HG02970 (cell line): ENCODE measurements around the gene ZNF618.

Experiments used
- ATAC-seq: cut with Tn5 transposase; IDR thresholded peaks from one replicate; pipeline ENCODE4 v1.9.1; 2021; ENCODE audit warnings: mild to moderate bottlenecking, moderate library complexity, moderate number of reproducible peaks; ENCODE audit not compliant: unreplicated experiment, low FRiP score

The ZNF618 gene, protein sequence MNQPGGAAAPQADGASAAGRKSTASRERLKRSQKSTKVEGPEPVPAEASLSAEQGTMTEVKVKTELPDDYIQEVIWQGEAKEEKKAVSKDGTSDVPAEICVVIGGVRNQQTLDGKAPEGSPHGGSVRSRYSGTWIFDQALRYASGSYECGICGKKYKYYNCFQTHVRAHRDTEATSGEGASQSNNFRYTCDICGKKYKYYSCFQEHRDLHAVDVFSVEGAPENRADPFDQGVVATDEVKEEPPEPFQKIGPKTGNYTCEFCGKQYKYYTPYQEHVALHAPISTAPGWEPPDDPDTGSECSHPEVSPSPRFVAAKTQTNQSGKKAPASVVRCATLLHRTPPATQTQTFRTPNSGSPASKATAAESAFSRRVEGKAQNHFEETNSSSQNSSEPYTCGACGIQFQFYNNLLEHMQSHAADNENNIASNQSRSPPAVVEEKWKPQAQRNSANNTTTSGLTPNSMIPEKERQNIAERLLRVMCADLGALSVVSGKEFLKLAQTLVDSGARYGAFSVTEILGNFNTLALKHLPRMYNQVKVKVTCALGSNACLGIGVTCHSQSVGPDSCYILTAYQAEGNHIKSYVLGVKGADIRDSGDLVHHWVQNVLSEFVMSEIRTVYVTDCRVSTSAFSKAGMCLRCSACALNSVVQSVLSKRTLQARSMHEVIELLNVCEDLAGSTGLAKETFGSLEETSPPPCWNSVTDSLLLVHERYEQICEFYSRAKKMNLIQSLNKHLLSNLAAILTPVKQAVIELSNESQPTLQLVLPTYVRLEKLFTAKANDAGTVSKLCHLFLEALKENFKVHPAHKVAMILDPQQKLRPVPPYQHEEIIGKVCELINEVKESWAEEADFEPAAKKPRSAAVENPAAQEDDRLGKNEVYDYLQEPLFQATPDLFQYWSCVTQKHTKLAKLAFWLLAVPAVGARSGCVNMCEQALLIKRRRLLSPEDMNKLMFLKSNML

GRCh38 chr9:113876151-113876992, at the start of gene ZNF618:
Gene ZNF618, plus strand, starts transcription at chr9:113876309. Its CDS starts 72 bp downstream, at chr9:113876381.
- no peak for ATAC-seq

- ATAC-seq, result no peak
Measured at GRCh38 chr9:113828221-113828620, 47.9 kb upstream of the ZNF618 start.

DNA sequence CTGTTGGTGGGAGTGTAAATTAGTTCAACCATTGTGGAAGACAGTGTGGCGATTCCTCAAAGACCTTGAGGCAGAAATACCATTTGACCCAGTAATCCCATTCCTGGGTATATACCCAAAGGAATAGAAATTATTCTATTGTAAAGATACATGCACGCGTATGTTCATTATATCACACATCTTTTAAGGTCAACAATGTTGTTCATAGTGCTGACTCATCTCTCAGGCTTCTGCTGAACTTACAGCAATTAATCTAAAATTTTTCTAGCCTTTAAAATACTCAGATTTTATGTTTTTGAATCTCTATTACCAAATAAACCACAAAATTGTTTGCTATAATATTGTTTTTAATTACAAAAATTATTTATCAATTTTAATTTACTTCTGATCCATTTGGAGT, 38.8 kb upstream of the ZNF618 start:
- no peak for ATAC-seq

DNA sequence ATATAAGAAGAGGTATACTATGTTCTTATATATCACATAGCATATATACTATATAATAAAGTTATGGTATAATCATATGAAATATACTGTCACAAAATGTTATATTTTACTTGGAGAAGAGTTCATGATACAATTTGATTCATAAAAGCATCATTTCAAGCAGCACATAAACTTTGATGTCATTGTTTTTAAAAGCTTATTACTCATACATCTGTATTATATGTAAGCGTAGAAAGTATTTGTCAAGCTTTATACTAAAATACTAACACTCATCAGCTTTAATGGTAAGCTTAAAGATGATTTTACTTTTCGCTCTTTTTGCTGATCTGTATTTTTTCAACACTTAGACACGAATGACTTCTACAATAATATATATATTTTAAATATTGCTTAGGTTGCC, 34.0 kb upstream of the ZNF618 start:
- no peak for ATAC-seq

- no peak for ATAC-seq
Measured at GRCh38 chr9:113844466-113844865, 31.6 kb upstream of the ZNF618 start.

- no peak for ATAC-seq
Measured at GRCh38 chr9:113851359-113851758, 24.8 kb upstream of the ZNF618 start.

- ATAC-seq, result no peak
Measured at GRCh38 chr9:113851873-113852272, 24.2 kb upstream of the ZNF618 start.

GRCh38 chr9:113853333-113853732, 22.8 kb upstream of the ZNF618 start:
- no peak for ATAC-seq

GRCh38 chr9:113854310-113854709, 21.8 kb upstream of the ZNF618 start:
- ATAC-seq, result no peak

DNA sequence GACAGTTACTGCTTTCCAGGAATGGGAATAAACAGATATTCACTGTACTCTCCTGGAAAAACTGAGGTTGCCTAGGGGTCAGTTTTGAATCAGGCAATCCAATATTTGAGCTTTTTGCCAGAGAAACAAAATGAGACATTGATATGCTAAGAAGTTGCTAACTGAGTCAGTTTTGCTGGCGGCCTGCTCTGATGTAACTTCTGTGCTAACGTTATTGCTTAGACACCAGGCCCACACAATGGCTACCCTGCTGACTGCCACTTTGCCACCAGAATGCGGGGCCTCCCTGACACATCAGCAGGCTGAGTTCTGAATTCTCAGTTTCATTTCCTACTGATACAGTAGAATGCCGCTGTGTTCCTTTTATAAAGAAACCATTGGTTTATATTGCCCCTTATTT, 18.2 kb upstream of the ZNF618 start:
- ATAC-seq, result no peak

DNA sequence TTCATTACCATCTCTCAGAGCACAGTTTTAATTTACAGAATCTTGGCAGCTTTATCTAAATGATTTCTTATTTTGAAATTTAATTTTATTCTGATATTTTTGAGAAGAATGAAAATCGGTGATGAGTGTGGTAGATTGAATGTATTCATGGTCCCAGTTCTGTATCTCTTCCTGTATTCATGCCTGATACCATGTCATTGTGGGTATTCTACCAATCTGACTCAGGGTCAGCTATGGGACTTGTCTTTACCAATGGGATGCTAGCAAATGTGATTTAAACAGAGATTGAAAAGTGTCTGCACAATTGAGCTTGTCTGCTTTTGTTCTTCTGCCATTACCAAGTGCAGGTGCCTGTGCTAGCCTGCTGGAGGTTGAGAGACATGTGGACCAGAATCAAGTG, 17.8 kb upstream of the ZNF618 start:
- no peak for ATAC-seq

DNA sequence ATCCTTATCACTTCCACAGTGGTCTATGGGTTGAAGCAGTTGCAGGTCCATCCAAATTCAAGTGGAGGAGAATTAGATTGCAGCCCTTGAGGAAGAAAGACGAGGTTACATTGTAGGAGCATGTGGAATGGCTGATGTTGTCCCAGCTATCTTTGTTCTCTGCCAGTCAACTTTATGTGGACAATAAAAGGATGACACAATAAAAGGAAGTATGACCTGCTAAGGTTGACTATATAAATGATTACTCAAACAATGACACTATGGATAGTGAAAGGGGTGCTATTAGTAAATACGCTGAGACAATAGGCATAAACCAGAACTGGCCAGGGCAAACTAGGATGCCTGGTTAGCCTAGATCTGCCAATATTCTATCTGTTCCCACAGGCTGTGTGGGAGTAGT, 12.8 kb upstream of the ZNF618 start:
- no peak for ATAC-seq

- no peak for ATAC-seq
Measured at GRCh38 chr9:113868501-113868900, 7.6 kb upstream of the ZNF618 start.

GRCh38 chr9:113872485-113873143, 3.5 kb upstream of the ZNF618 start:
- ATAC-seq, result no peak

DNA sequence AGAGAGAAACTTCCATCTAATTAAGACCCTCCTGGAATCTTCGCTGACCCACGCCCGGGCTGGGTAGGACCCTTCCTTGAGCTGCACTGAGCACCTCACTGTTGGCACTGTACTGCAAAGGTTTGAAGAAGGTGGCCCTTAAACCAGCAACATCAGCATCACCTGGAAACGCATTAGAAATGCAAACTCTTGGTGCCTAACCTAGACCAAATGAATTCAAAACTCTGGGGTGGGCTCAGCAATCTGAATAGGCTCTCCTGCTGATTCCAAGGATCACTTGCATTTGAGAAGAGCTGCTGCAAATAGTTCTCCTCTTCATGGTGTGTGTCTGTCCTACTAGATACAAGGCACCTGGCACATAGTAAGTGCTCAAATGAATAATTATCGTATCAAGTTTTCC, 2.7 kb upstream of the ZNF618 start:
- no peak for ATAC-seq

DNA sequence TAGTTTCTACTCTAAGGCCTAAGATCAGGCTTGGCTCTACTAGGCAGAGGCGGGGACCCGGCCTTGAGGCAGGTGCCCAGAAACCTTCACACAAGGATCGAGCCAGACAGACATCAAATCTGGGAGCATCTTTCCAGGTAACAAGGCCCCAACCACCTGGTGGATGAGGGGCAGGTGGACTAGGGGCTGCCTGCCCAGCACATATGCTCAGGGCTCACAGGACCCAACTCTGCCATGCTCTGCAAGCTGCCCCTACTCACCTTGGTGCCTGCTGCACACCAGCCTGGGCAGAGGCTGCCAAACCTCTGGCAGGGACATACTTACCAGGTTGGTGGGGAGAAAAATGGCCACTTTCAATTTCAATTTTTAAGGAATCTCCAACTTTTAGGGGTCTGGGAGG, 2.2 kb upstream of the ZNF618 start:
- no peak for ATAC-seq

DNA sequence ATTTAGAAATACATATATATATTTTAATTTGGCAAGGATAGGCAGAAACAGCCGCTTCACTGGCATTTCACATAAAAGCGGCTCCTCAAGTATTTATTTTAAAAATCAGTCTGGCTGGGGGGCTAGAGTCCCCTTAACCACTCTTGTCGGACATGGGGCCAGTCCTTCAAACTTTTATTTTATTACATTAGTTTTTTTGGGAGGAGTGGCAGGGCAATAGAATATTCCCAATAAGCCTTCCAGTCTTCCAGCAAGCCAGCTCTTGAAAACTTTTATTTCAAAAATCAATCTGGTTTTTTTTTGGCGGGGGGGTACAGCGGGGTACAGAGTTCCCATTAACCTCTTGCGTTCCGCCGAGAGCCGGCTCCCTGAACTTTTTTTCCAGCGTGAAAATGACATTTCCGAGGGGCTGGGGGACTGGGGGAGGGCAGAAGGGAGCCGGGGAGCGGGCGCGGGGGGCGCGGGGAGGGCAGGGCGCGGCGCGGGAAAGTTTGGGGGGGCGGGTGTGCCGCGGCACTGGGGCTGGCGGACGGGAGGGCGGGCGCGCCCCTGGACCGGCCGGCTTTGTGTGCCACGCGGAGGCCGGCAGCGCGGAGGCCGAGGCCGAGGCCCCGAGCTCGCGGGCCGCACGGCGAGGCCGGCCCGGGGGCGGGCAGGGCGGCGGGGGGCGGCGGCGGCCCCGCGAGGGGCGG, 504 bp upstream of the ZNF618 start:
- no peak for ATAC-seq

DNA sequence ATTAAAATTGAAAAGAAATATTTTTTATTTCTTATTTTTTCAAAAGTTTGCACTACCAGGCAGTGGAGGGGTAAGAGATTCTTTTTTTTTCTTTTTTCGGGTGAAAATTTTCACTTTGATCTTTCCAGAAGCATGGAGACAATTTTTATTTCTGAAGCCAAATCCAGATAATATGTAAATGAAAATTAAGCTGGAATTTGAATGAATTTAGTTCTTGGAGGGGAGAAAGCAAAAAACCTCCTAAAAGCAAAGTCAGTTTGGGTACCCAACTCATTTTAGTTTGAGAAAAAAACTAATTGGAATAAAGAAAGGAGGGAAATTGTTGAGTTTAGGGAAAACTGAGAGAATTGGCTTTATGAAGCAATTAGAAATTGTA, 872 bp downstream of the ZNF618 start:
- ATAC-seq, result no peak

DNA sequence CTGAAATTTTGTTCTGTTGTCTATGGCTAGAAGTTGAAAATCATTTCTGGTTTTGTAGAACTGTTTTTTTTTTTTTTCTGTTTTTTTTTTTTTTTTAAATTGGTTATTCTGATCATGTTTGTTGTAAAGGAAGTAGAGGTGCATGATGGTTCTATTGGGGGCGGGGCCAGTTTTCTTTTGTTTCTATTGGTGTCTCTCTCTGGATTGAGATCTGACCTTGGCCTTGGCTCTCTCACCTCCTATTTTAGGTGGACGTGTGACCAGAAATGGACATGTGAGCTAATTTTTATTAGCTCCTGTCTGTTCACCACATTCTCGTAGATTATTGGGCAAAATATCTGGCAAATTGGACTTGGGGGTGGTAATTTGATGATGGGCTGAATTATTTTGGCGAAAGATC, 3.2 kb downstream of the ZNF618 start:
- ATAC-seq, result no peak

GRCh38 chr9:113879911-113880310, 3.8 kb downstream of the ZNF618 start:
- no peak for ATAC-seq
